Measurements from ENCODE around the gene OSBP2.

OSBP2 gene

DNA sequence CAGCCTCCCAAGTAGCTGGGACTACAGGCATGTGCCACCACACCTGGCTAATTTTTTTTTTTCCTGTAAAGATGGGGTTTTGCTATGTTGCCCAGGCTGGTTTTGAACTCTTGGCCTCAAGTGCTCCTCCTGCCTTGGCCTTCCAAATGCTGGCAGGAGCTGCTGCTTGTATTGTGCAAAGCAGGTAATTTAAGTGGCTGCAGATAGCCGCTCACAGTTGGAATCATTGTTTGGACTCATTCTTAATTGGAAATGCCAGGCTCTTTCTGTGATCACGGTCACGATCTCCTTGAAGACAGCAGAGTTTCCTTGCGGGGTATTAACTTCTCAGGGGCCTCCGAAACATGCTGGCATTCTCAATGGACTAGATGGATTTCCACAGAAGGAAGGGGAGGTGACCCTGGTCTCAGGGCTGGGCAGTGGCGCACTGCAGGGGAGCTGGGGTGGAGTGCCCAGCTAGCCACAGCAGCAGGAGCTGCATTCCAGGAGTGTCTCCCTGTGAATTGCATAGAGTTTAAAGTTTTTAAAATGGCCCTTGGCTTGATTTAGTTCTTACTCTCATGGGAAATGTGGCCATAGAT, 137.8 kb downstream of the OSBP2 start:
- Histone ChIP-seq H2BK120ac (ENCODE audit: low read depth, low read length) (no peak overlapping the region), H3K56ac (ENCODE audit: low read length) (no peak overlapping the region), H3K27ac (ENCODE audit: low read depth, low read length) (no peak overlapping the region), H3K4ac (ENCODE audit: low read depth, low read length) (no peak overlapping the region), H3K4me3 (ENCODE audit: low read length) (no peak overlapping the region), H3K9ac (ENCODE audit: low read length) (no peak overlapping the region), H3K23ac (ENCODE audit: low read length) (no peak overlapping the region), H4K5ac (ENCODE audit: low read length) (no peak overlapping the region), H3K79me2 (ENCODE audit: control insufficient read depth, insufficient read depth, low read length) (no peaks in the 10 kb centered on the region), H2BK5ac (ENCODE audit: low read length) (no peak overlapping the region), H4K8ac (ENCODE audit: low read depth, low read length) (no peak overlapping the region), H3K18ac (ENCODE audit: low read length) (no peak overlapping the region), H3K27me3 (ENCODE audit: insufficient read depth, low read length, poor library complexity) (no peaks in the 10 kb centered on the region), H3K4me1 (ENCODE audit: control insufficient read depth, low read depth, low read length) (no peaks in the 10 kb centered on the region), H2BK15ac (replicated peaks; ENCODE audit: low read depth) (no peak overlapping the region), H3K36me3 (ENCODE audit: control insufficient read depth, insufficient read depth, low read length) (no peaks in the 10 kb centered on the region), H3K4me2 (ENCODE audit: low read length) (no peak overlapping the region), H3K79me1 (ENCODE audit: low read length) (no peaks in the 10 kb centered on the region), H2AK5ac (ENCODE audit: low read length) (no peak overlapping the region)
- WGBS (ENCODE audit: extremely low coverage, insufficient coverage, low lambda C conversion rate): no CpG with 5 or more reads among the region's 6 CpGs
- DNase-seq: no peak

DNA sequence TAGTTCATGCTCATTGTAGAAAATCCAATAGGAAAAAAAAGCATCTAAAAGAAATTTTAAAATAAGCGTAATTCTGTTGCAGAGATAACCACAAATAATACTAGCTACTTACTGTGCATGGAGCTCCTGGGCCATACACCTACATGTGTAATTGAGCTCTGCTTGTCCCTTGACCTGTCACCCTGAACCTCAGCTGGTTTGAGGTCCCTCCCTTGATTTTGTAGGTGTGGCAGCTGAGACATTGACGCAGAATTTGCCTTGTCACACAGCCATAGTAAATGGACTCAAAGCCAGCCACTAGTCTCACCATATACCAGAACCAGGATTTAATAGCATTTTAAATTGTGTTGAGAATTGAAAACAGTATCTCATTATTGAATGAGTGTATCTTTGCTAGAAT, 138.6 kb downstream of the OSBP2 start:
- Histone ChIP-seq H3K4me2 (ENCODE audit: low read length) (no peak overlapping the region), H2BK15ac (replicated peaks; ENCODE audit: low read depth) (no peak overlapping the region), H3K18ac (ENCODE audit: low read length) (no peak overlapping the region), H3K4ac (ENCODE audit: low read depth, low read length) (no peak overlapping the region), H4K5ac (ENCODE audit: low read length) (no peak overlapping the region), H3K23ac (ENCODE audit: low read length) (no peak overlapping the region), H3K4me1 (ENCODE audit: control insufficient read depth, low read depth, low read length) (no peaks in the 10 kb centered on the region), H3K27ac (ENCODE audit: low read depth, low read length) (no peak overlapping the region), H3K56ac (ENCODE audit: low read length) (no peak overlapping the region), H3K27me3 (ENCODE audit: insufficient read depth, low read length, poor library complexity) (no peaks in the 10 kb centered on the region), H3K79me1 (ENCODE audit: low read length) (no peaks in the 10 kb centered on the region), H3K36me3 (ENCODE audit: control insufficient read depth, insufficient read depth, low read length) (no peaks in the 10 kb centered on the region), H3K9ac (ENCODE audit: low read length) (no peak overlapping the region), H4K8ac (ENCODE audit: low read depth, low read length) (no peak overlapping the region), H2AK5ac (ENCODE audit: low read length) (no peak overlapping the region), H2BK5ac (ENCODE audit: low read length) (no peak overlapping the region), H3K79me2 (ENCODE audit: control insufficient read depth, insufficient read depth, low read length) (no peaks in the 10 kb centered on the region), H2BK120ac (ENCODE audit: low read depth, low read length) (no peak overlapping the region), H3K4me3 (ENCODE audit: low read length) (no peak overlapping the region)
- no peak for DNase-seq
- WGBS (ENCODE audit: extremely low coverage, insufficient coverage, low lambda C conversion rate): no CpG with 5 or more reads among the region's 2 CpGs

DNA sequence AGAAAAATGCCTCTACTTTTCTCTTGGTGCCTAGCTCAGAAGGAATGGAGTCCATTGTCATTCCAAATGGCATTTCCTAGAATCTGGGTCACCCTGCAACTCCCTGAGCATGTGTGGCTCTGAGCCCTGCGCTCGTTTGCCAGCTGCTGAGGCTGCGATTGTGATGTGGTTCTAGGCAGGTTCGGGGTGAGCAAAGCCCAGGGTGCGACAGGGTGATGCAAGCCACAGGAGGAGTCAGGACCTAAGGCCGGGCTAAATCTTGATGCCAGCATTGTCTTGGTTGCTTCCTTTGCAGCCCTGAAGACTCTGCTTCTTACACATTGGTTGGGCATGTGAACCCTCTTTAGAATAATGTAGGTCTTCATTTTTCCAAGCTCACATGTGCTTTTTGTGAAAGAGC, 142.9 kb downstream of the OSBP2 start:
- Histone ChIP-seq H3K9ac (ENCODE audit: low read length) (no peak overlapping the region), H2AK5ac (ENCODE audit: low read length) (no peak overlapping the region), H3K79me1 (ENCODE audit: low read length) (no peaks in the 10 kb centered on the region), H4K5ac (ENCODE audit: low read length) (no peak overlapping the region), H2BK15ac (replicated peaks; ENCODE audit: low read depth) (no peak overlapping the region), H2BK5ac (ENCODE audit: low read length) (no peak overlapping the region), H3K4me1 (ENCODE audit: control insufficient read depth, low read depth, low read length) (no peaks in the 10 kb centered on the region), H3K4me3 (ENCODE audit: low read length) (no peak overlapping the region), H2BK120ac (ENCODE audit: low read depth, low read length) (no peak overlapping the region), H3K18ac (ENCODE audit: low read length) (no peak overlapping the region), H3K56ac (ENCODE audit: low read length) (no peak overlapping the region), H3K4ac (ENCODE audit: low read depth, low read length) (no peak overlapping the region), H3K27me3 (ENCODE audit: insufficient read depth, low read length, poor library complexity) (no peaks in the 10 kb centered on the region), H3K36me3 (ENCODE audit: control insufficient read depth, insufficient read depth, low read length) (no peaks in the 10 kb centered on the region), H3K79me2 (ENCODE audit: control insufficient read depth, insufficient read depth, low read length) (no peaks in the 10 kb centered on the region), H3K27ac (ENCODE audit: low read depth, low read length) (no peak overlapping the region), H3K4me2 (ENCODE audit: low read length) (no peak overlapping the region), H3K23ac (ENCODE audit: low read length) (no peak overlapping the region), H4K8ac (ENCODE audit: low read depth, low read length) (no peak overlapping the region)
- no CpG with 5 or more reads among the region's 6 CpGs for WGBS (ENCODE audit: extremely low coverage, insufficient coverage, low lambda C conversion rate)
- DNase-seq: no peak

DNA sequence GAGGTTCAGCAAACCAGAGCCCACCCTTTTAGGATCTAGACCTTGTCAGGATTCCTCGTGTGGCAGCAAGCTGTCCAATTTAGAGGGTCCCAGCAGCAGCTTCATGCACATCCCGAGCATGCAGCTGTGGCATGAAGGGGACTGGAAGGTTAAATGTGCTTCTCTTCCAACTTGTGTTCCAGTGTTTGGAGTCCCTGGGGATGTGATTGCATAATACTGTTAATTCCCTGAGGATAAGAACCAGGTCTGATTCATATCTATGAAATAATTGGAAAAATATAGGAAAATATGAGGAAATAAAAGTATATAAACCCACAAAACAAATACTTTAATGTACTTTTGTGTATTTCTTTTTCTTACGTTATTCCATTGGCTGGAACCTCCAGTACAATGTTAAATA, 143.4 kb downstream of the OSBP2 start:
- no peak overlapping the region for H3K4me2 ChIP-seq (ENCODE audit: low read length)
- H3K27ac ChIP-seq (ENCODE audit: low read depth, low read length): no peak overlapping the region
- H3K79me1 ChIP-seq (ENCODE audit: low read length): no peaks in the 10 kb centered on the region

DNA sequence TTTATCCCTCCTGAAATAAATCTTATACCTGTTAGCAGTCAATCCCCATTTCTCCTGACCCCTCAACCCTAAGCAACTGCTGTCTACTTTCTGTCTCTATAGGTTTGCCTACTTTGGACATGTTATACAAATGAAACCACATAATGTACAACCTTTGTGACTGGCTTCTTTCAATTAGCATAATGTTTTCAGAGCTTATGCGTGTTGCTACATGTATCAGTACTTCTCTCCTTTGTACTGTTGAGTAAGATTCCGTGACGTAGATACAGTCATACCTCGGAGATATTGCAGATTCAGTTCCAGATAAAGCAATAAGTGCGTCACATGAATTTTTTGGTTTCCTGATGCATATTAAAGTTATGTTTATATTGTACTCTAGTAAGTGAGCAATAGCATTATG, 146.6 kb downstream of the OSBP2 start:
- no peaks in the 10 kb centered on the region for H3K27me3 ChIP-seq (ENCODE audit: insufficient read depth, low read length, poor library complexity)

More for the DNA sequence above, 143.4 kb downstream of the OSBP2 start:
- Histone ChIP-seq H2BK15ac (replicated peaks; ENCODE audit: low read depth) (no peak overlapping the region), H3K4me3 (ENCODE audit: low read length) (no peak overlapping the region), H3K18ac (ENCODE audit: low read length) (no peak overlapping the region), H3K56ac (ENCODE audit: low read length) (no peak overlapping the region), H4K8ac (ENCODE audit: low read depth, low read length) (no peak overlapping the region), H3K36me3 (ENCODE audit: control insufficient read depth, insufficient read depth, low read length) (no peaks in the 10 kb centered on the region), H3K4me1 (ENCODE audit: control insufficient read depth, low read depth, low read length) (no peaks in the 10 kb centered on the region), H4K5ac (ENCODE audit: low read length) (no peak overlapping the region), H3K79me2 (ENCODE audit: control insufficient read depth, insufficient read depth, low read length) (no peaks in the 10 kb centered on the region), H2AK5ac (ENCODE audit: low read length) (no peak overlapping the region), H3K27me3 (ENCODE audit: insufficient read depth, low read length, poor library complexity) (no peaks in the 10 kb centered on the region), H3K23ac (ENCODE audit: low read length) (no peak overlapping the region), H2BK120ac (ENCODE audit: low read depth, low read length) (no peak overlapping the region), H3K9ac (ENCODE audit: low read length) (no peak overlapping the region), H2BK5ac (ENCODE audit: low read length) (no peak overlapping the region), H3K4ac (ENCODE audit: low read depth, low read length) (no peak overlapping the region)
- WGBS (ENCODE audit: extremely low coverage, insufficient coverage, low lambda C conversion rate): no CpG with 5 or more reads among the region's 3 CpGs
- DNase-seq: no peak

DNA sequence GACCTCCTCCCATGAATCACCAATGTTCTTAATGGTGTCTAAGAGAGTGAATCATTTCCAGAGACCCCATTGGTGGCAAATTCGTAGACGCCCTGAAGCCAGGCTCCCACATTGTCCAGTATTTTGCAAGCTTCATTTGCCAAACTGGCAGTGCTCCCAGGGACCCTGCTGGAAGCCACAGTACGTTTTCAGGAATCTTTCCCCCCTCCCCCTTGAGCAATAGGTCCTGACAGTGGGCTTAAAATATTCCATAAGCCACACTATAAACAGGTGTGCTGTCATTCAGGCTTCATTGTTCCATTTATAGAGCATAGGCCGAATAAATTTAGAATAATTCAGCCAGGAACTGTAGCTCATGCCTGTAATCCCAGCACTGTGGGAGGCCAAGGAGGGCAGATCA, 148.6 kb downstream of the OSBP2 start:
- Histone ChIP-seq H2AK5ac (ENCODE audit: low read length) (no peak overlapping the region), H3K79me1 (ENCODE audit: low read length) (no peaks in the 10 kb centered on the region), H3K27me3 (ENCODE audit: insufficient read depth, low read length, poor library complexity) (no peaks in the 10 kb centered on the region), H3K4ac (ENCODE audit: low read depth, low read length) (no peak overlapping the region), H3K4me1 (ENCODE audit: control insufficient read depth, low read depth, low read length) (no peaks in the 10 kb centered on the region), H3K56ac (ENCODE audit: low read length) (no peak overlapping the region), H3K18ac (ENCODE audit: low read length) (no peak overlapping the region), H3K4me2 (ENCODE audit: low read length) (no peak overlapping the region), H3K4me3 (ENCODE audit: low read length) (no peak overlapping the region), H2BK15ac (replicated peaks; ENCODE audit: low read depth) (no peak overlapping the region), H4K5ac (ENCODE audit: low read length) (no peak overlapping the region), H4K8ac (ENCODE audit: low read depth, low read length) (no peak overlapping the region), H2BK120ac (ENCODE audit: low read depth, low read length) (no peak overlapping the region), H2BK5ac (ENCODE audit: low read length) (no peak overlapping the region), H3K27ac (ENCODE audit: low read depth, low read length) (no peak overlapping the region), H3K23ac (ENCODE audit: low read length) (no peak overlapping the region), H3K36me3 (ENCODE audit: control insufficient read depth, insufficient read depth, low read length) (no peaks in the 10 kb centered on the region), H3K9ac (ENCODE audit: low read length) (no peak overlapping the region), H3K79me2 (ENCODE audit: control insufficient read depth, insufficient read depth, low read length) (no peaks in the 10 kb centered on the region)
- no peak for DNase-seq
- WGBS (ENCODE audit: extremely low coverage, insufficient coverage, low lambda C conversion rate): no CpG with 5 or more reads among the region's 4 CpGs

More for the DNA sequence above, 146.6 kb downstream of the OSBP2 start:
- no peaks in the 10 kb centered on the region for H3K79me1 ChIP-seq (ENCODE audit: low read length)
- no peaks in the 10 kb centered on the region for H3K36me3 ChIP-seq (ENCODE audit: control insufficient read depth, insufficient read depth, low read length)
- no peak overlapping the region for H4K8ac ChIP-seq (ENCODE audit: low read depth, low read length)
- H3K4ac ChIP-seq (ENCODE audit: low read depth, low read length): no peak overlapping the region
- H3K23ac ChIP-seq (ENCODE audit: low read length): no peak overlapping the region
- no peak overlapping the region for H3K9ac ChIP-seq (ENCODE audit: low read length)
- no peak overlapping the region for H3K27ac ChIP-seq (ENCODE audit: low read depth, low read length)
- H2BK15ac ChIP-seq (replicated peaks; ENCODE audit: low read depth): no peak overlapping the region
- no peak overlapping the region for H2AK5ac ChIP-seq (ENCODE audit: low read length)
- H2BK120ac ChIP-seq (ENCODE audit: low read depth, low read length): no peak overlapping the region
- WGBS (ENCODE audit: extremely low coverage, insufficient coverage, low lambda C conversion rate): no CpG with 5 or more reads among the region's 5 CpGs
- no peak overlapping the region for H4K5ac ChIP-seq (ENCODE audit: low read length)
- no peak overlapping the region for H3K56ac ChIP-seq (ENCODE audit: low read length)
- no peak for DNase-seq
- H3K4me1 ChIP-seq (ENCODE audit: control insufficient read depth, low read depth, low read length): no peaks in the 10 kb centered on the region
- no peak overlapping the region for H3K4me2 ChIP-seq (ENCODE audit: low read length)
- no peak overlapping the region for H2BK5ac ChIP-seq (ENCODE audit: low read length)
- no peak overlapping the region for H3K4me3 ChIP-seq (ENCODE audit: low read length)
- no peak overlapping the region for H3K18ac ChIP-seq (ENCODE audit: low read length)
- no peaks in the 10 kb centered on the region for H3K79me2 ChIP-seq (ENCODE audit: control insufficient read depth, insufficient read depth, low read length)

Data from mesendoderm (in vitro differentiated cells).